Right lobe of liver (tissue), 6 donors: ENCODE data around the gene LAIR1. TPM values are rescaled to one million over a fixed set of nuclear protein-coding genes. Genes with fewer than 3 reads are reported as not detected.

Source experiments
- ATAC-seq, 4 donors: fragments of 200-7000 bp; cut with Tn5 transposase; one replicate each; pipeline ENCODE4 v1.9.1; 2020; ENCODE audit warnings: mild to moderate bottlenecking in 4 of 4, moderate library complexity in 4 of 4
- DNase-seq, 3 donors: peaks; one replicate each; pipeline ENCODE4 v3.0.0-alpha.2; 2020
- H3K27ac ChIP-seq, 3 donors: fragments of 200-600 bp; one replicate each; pipeline ENCODE4 v1.8.0; 2022
- H3K27me3 ChIP-seq, 2 donors: fragments of 200-600 bp; one replicate each; pipeline ENCODE4 v1.8.0; 2022
- H3K36me3 ChIP-seq, 4 donors: fragments of 200-600 bp; sonication (generic) in 1 of 4; one replicate each; pipeline versions ENCODE4 v1.5.1 to v1.8.0; 2017 to 2022; ENCODE audit warnings: control low read depth in 1 of 4
- H3K4me1 ChIP-seq, 4 donors: fragments of 200-600 bp; sonication (generic) in 1 of 4; one replicate each; pipeline versions ENCODE4 v1.5.1 to v1.8.0; 2017 to 2022; ENCODE audit warnings: control low read depth in 1 of 4
- H3K4me3 ChIP-seq, 3 donors: fragments of 200-600 bp; one replicate each; pipeline ENCODE4 v1.8.0; 2022
- H3K9me3 ChIP-seq, 4 donors: fragments of 200-600 bp; sonication (generic) in 1 of 4; one replicate each; pipeline versions ENCODE4 v1.5.1 to v1.8.0; 2017 to 2022; ENCODE audit warnings: control low read depth in 1 of 4
- CTCF ChIP-seq, 4 donors: fragments of 200-600 bp in 3 of 4; fragments of 450-650 bp in 1 of 4; IDR thresholded peaks; one replicate each; pipeline versions ENCODE4 v1.5.1 to v1.8.0; 2016 to 2022; ENCODE audit warnings: antibody characterized with exemption in 4 of 4, mild to moderate bottlenecking in 2 of 4
- POLR2A ChIP-seq: fragments of 450-650 bp; IDR thresholded peaks from one replicate; pipeline ENCODE4 v1.6.1; 2017; ENCODE audit warnings: antibody characterized with exemption, mild to moderate bottlenecking
- WGBS: methylation state at CpG from one replicate; pipeline ENCODE4 v1.1.6; 2018; ENCODE audit warnings: low coverage, low lambda C conversion rate; ENCODE audit not compliant: insufficient coverage; ENCODE audit errors: missing lambda C conversion rate; 5-methylcytosine and 5-hydroxymethylcytosine counted together
- intact Hi-C, 2 donors: fragments of 100-400 bp; cut with DNase I; formaldehyde crosslinking; loops; one replicate each; pipeline versions ENCODE4 v1.11.2 to v1.14.1; 2022
- total RNA-seq, 6 experiments: library from RNA; depleted of rRNA in 2 of 6; stranded (reverse); fragments of >200 nt in 2 of 6; fragmentation: NEBNext Ultra II Directional in 3 of 6; extraction: Animal tissue kit (Norgen Biotek cat#: 25700) in 3 of 6; gene quantifications; one replicate each; pipeline versions ENCODE4 v1.1.0 to v1.2.4, GENCODE V29; 2016 to 2023
- donor health status: DM: no; HTN: yes; CAD: no.
- donor health status: DM: no; HTN: no; CAD: no.
- donor health status: DM: no; HTN: no; CAD: no.
- donor health status: DM: no; HTN: yes; CAD: no.
- donor health status: DM: no; HTN: yes; CAD: no.

The LAIR1 gene
- total RNA-seq, 6 experiments from 2014 or later: 2.9 to 15.3 (median 4.9) TPM

GRCh38 chr19:54317965-54318240 lies 46.8 kb downstream of the LAIR1 start:
- Histone ChIP-seq H3K9me3 (no peaks in the 10 kb centered on the region), H3K27ac (no peak overlapping the region), H3K4me3 (no peak overlapping the region), H3K36me3 (no peaks in the 10 kb centered on the region), H3K4me1 (no peaks in the 10 kb centered on the region), H3K27me3 (peaks cover 0 to 3% of the 10 kb centered on the region in 2 donors)
- TF ChIP-seq CTCF (IDR thresholded peaks at IDR 0.05) (no peak), POLR2A (no peak)
- WGBS: 80% methylated on average over 7 of the region's 9 CpGs
- DNase-seq (peak in 1 of 3 donors; percentile 45), ATAC-seq (peak in 1 of 4 donors; percentile 40)
- intact Hi-C loops: no loop called here

GRCh38 chr19:54317108-54317964 lies 47.4 kb downstream of the LAIR1 start:
- Histone ChIP-seq H3K9me3 (no peaks in the 10 kb centered on the region), H3K4me1 (no peaks in the 10 kb centered on the region), H3K27ac (no peak overlapping the region), H3K4me3 (no peak overlapping the region), H3K36me3 (no peaks in the 10 kb centered on the region), H3K27me3 (peaks cover 0 to 3% of the 10 kb centered on the region in 2 donors)
- 70% methylated on average over 27 of the region's 29 CpGs for WGBS
- DNase-seq: peak in 1 of 3 donors; percentile 51
- TF ChIP-seq POLR2A (no peak), CTCF (IDR thresholded peaks at IDR 0.05) (no peak)
- peak; percentile 34 to 54 (median 44) for ATAC-seq
- intact Hi-C loops: no loop called here

GRCh38 chr19:54316746-54317107 lies 48.0 kb downstream of the LAIR1 start:
- WGBS: 45% methylated on average over 6 of the region's 11 CpGs
- intact Hi-C loops: no loop called here
- ATAC-seq: peak; percentile 24 to 61 (median 51)

GRCh38 chr19:54315956-54316355 lies 48.8 kb downstream of the LAIR1 start:
- DNase-seq (no peak), ATAC-seq (no peak)
- no peak overlapping the region for H3K27ac ChIP-seq
- no peaks in the 10 kb centered on the region for H3K4me1 ChIP-seq
- WGBS: 76% methylated on average over 5 of the region's 10 CpGs
- intact Hi-C loops: no loop called here
- peaks cover 0 to 3% of the 10 kb centered on the region in 2 donors for H3K27me3 ChIP-seq
- TF ChIP-seq CTCF (IDR thresholded peaks at IDR 0.05) (no peak), POLR2A (no peak)
- no peak overlapping the region for H3K4me3 ChIP-seq
- no peaks in the 10 kb centered on the region for H3K9me3 ChIP-seq
- H3K36me3 ChIP-seq: no peaks in the 10 kb centered on the region

More at GRCh38 chr19:54316746-54317107, 48.0 kb downstream of the LAIR1 start:
- Histone ChIP-seq H3K4me1 (no peaks in the 10 kb centered on the region), H3K9me3 (no peaks in the 10 kb centered on the region), H3K27me3 (peaks cover 0 to 3% of the 10 kb centered on the region in 2 donors), H3K27ac (no peak overlapping the region), H3K36me3 (no peaks in the 10 kb centered on the region), H3K4me3 (no peak overlapping the region)
- TF ChIP-seq POLR2A (no peak), CTCF (IDR thresholded peaks at IDR 0.05) (no peak)
- peak in 1 of 3 donors; percentile 45 for DNase-seq
